H9 (cell line): ENCODE measurements around the gene TSPAN5. TPM values are rescaled to one million over a fixed set of nuclear protein-coding genes. Genes with fewer than 3 reads are reported as not detected.

ENCODE experiments used
- DNase-seq: peaks from one replicate; pipeline ENCODE4 v3.0.0-alpha.2; 2017
- H2AFZ ChIP-seq: one replicate; pipeline ENCODE4 v1.6.1; 2013; ENCODE audit warnings: mild to moderate bottlenecking, low read length, control low read depth, moderate library complexity
- H2AK5ac ChIP-seq: 2 replicates; pipeline ENCODE4 v1.6.1; 2013; ENCODE audit warnings: low read length, control low read depth, mixed read lengths; ENCODE audit not compliant: insufficient read length
- H2BK120ac ChIP-seq: one replicate; pipeline ENCODE4 v1.6.1; 2013; ENCODE audit warnings: low read depth, mild to moderate bottlenecking, low read length, control low read depth, inconsistent platforms; ENCODE audit not compliant: poor library complexity, severe bottlenecking
- H2BK12ac ChIP-seq: 2 replicates; pipeline ENCODE4 v1.6.1; 2013; ENCODE audit warnings: low read length, control low read depth, mixed read lengths, low read depth; ENCODE audit not compliant: insufficient read length
- H2BK15ac ChIP-seq: 2 replicates; pipeline ENCODE4 v1.6.1; 2013; ENCODE audit warnings: low read depth, low read length, control low read depth
- H2BK20ac ChIP-seq: one replicate; pipeline ENCODE4 v1.6.1; 2013; ENCODE audit warnings: low read depth, mild to moderate bottlenecking, low read length, control low read depth, inconsistent platforms; ENCODE audit not compliant: poor library complexity, severe bottlenecking
- H2BK5ac ChIP-seq: 2 replicates; pipeline ENCODE4 v1.6.1; 2013; ENCODE audit warnings: low read length, control low read depth, mixed read lengths; ENCODE audit not compliant: insufficient read length
- H3K14ac ChIP-seq: 2 replicates; pipeline ENCODE4 v1.6.1; 2013; ENCODE audit warnings: low read length, control low read depth; ENCODE audit not compliant: insufficient read depth
- H3K18ac ChIP-seq: 2 replicates; pipeline ENCODE4 v1.6.1; 2013; ENCODE audit warnings: low read depth, mild to moderate bottlenecking, mixed read lengths, low read length, control low read depth; ENCODE audit not compliant: insufficient read length
- H3K23ac ChIP-seq: 2 replicates; pipeline ENCODE4 v1.6.1; 2013; ENCODE audit warnings: low read length, control low read depth, mixed read lengths, low read depth; ENCODE audit not compliant: insufficient read length
- H3K23me2 ChIP-seq: 2 replicates; pipeline ENCODE4 v1.6.1; 2013; ENCODE audit warnings: low read depth, mild to moderate bottlenecking, mixed read lengths, low read length, control low read depth; ENCODE audit not compliant: insufficient read length, poor library complexity, severe bottlenecking
- H3K27ac ChIP-seq: 2 replicates; pipeline ENCODE4 v1.5.1; 2013; ENCODE audit warnings: low read length, control low read depth, mixed read lengths, low read depth; ENCODE audit not compliant: insufficient read length
- H3K27me3 ChIP-seq: 2 replicates; pipeline ENCODE4 v1.6.1; 2013; ENCODE audit warnings: low read length, control low read depth, inconsistent platforms; ENCODE audit not compliant: insufficient read depth
- H3K4ac ChIP-seq: 2 replicates; pipeline ENCODE4 v1.6.1; 2013; ENCODE audit warnings: low read depth, mild to moderate bottlenecking, control low read depth, inconsistent platforms, low read length, moderate library complexity
- H3K4me1 ChIP-seq: 2 replicates; pipeline ENCODE4 v1.6.1; 2013; ENCODE audit warnings: low read length, control low read depth, inconsistent platforms; ENCODE audit not compliant: insufficient read depth
- H3K4me2 ChIP-seq: 2 replicates; pipeline ENCODE4 v1.6.1; 2013; ENCODE audit warnings: low read length, control low read depth, mixed read lengths; ENCODE audit not compliant: insufficient read length, insufficient read depth
- H3K56ac ChIP-seq: 2 replicates; pipeline ENCODE4 v1.6.1; 2013; ENCODE audit warnings: low read depth, mild to moderate bottlenecking, mixed read lengths, low read length, control low read depth; ENCODE audit not compliant: insufficient read length
- H3K79me1 ChIP-seq: 2 replicates; pipeline ENCODE4 v1.6.1; 2013; ENCODE audit warnings: low read depth, mild to moderate bottlenecking, moderate library complexity, low read length, control low read depth, inconsistent platforms; ENCODE audit not compliant: insufficient read depth, poor library complexity, severe bottlenecking
- H3K79me2 ChIP-seq: 2 replicates; pipeline ENCODE4 v1.6.1; 2013; ENCODE audit warnings: low read length, control low read depth, inconsistent platforms; ENCODE audit not compliant: insufficient read depth
- H3K9ac ChIP-seq: 2 replicates; pipeline ENCODE4 v1.6.1; 2013; ENCODE audit warnings: low read length, control low read depth, mixed read lengths; ENCODE audit not compliant: insufficient read length; ENCODE audit errors: extremely low read depth
- H3K9me3 ChIP-seq: one replicate; pipeline ENCODE4 v1.6.1; 2013; ENCODE audit warnings: low read depth, low read length, inconsistent platforms; ENCODE audit not compliant: control insufficient read depth
- H3T11ph ChIP-seq: one replicate; pipeline ENCODE4 v1.6.1; 2013; ENCODE audit warnings: mild to moderate bottlenecking, low read length, control low read depth, inconsistent platforms
- H4K20me1 ChIP-seq: one replicate; pipeline ENCODE4 v1.6.1; 2013; ENCODE audit not compliant: control insufficient read depth, insufficient read length, insufficient read depth
- H4K5ac ChIP-seq: 2 replicates; pipeline ENCODE4 v1.6.1; 2013; ENCODE audit warnings: low read depth, mild to moderate bottlenecking, mixed read lengths, low read length, control low read depth; ENCODE audit not compliant: insufficient read length
- H4K8ac ChIP-seq: replicated peaks from 2 replicates; pipeline ENCODE4 v1.6.1; 2013; ENCODE audit warnings: low read length, control low read depth, mixed read lengths, low read depth; ENCODE audit not compliant: insufficient read length
- H4K91ac ChIP-seq: 2 replicates; pipeline ENCODE4 v1.6.1; 2013; ENCODE audit warnings: low read depth, mild to moderate bottlenecking, moderate library complexity, mixed read lengths, low read length, control low read depth; ENCODE audit not compliant: insufficient read length
- H3K27ac Mint-ChIP-seq, 3 experiments: 2 replicates in 2 of 3; 3 replicates in 1 of 3; pipeline ENCODE4 v1.8.0; 2020 to 2021; ENCODE audit warnings: mixed read lengths in 3 of 3, mild to moderate bottlenecking in 1 of 3, moderate library complexity in 1 of 3
- H3K27me3 Mint-ChIP-seq: 2 replicates; pipeline ENCODE4 v1.8.0; 2021; ENCODE audit warnings: low read depth, mild to moderate bottlenecking, moderate library complexity, mixed read lengths
- H3K36me3 Mint-ChIP-seq, 3 experiments: 2 replicates in 2 of 3; 3 replicates in 1 of 3; pipeline ENCODE4 v1.8.0; 2020 to 2021; ENCODE audit warnings: low read depth in 3 of 3, mixed read lengths in 3 of 3; ENCODE audit not compliant: insufficient read depth in 1 of 3
- H3K4me1 Mint-ChIP-seq, 2 experiments: 2 replicates each; pipeline ENCODE4 v1.8.0; 2020; ENCODE audit warnings: mixed read lengths in 2 of 2
- H3K4me3 Mint-ChIP-seq, 2 experiments: 2 replicates in 1 of 2; 3 replicates in 1 of 2; pipeline ENCODE4 v1.8.0; 2020 to 2021; ENCODE audit warnings: mild to moderate bottlenecking in 2 of 2, mixed read lengths in 2 of 2, moderate library complexity in 1 of 2
- H3K9me3 Mint-ChIP-seq, 2 experiments: 2 replicates in 1 of 2; 3 replicates in 1 of 2; pipeline ENCODE4 v1.8.0; 2020; ENCODE audit warnings: mild to moderate bottlenecking in 2 of 2, mixed read lengths in 2 of 2, moderate library complexity in 1 of 2
- CTCF ChIP-seq: fragments of 200-600 bp; sonication (generic); conservative IDR thresholded peaks from 3 replicates; pipeline ENCODE4 v1.8.0; 2021; ENCODE audit warnings: antibody characterized with exemption, mild to moderate bottlenecking
- total RNA-seq: library from RNA; stranded (reverse); gene quantifications from 2 replicates; pipeline ENCODE4 v1.2.1, GENCODE V29; 2021

TSPAN5 gene
- total RNA-seq, 1 experiment from 2014 or later, result 7.0 TPM

GRCh38 chr4:98521486-98521885, 136.9 kb downstream of the TSPAN5 start:
- peaks cover 2 to 6% of the 10 kb centered on the region in 2 experiments; a peak in 3 of 5 replicates for H3K9me3 Mint-ChIP-seq
- Histone ChIP-seq H4K8ac (no peak overlapping the region), H3K4me2 (no peak overlapping the region), H4K91ac (no peak overlapping the region), H2BK15ac (no peak overlapping the region), H3K23ac (no peak overlapping the region), H3K14ac (no peak overlapping the region), H3K79me2 (no peaks in the 10 kb centered on the region), H3K4me1 (no peaks in the 10 kb centered on the region; the same call in 1 of the 2 replicates), H2BK120ac (no peak overlapping the region), H2BK12ac (no peak overlapping the region), H3K27ac (no peak overlapping the region), H3T11ph (no peak overlapping the region), H4K20me1 (no peaks in the 10 kb centered on the region), H4K5ac (no peak overlapping the region), H3K18ac (no peak overlapping the region), H3K4ac (no peak overlapping the region), H3K79me1 (peaks cover 2% of the 10 kb centered on the region), H3K9me3 (no peaks in the 10 kb centered on the region), H2BK20ac (no peak overlapping the region), H3K23me2 (no peaks in the 10 kb centered on the region), H3K9ac (no peak overlapping the region), H2BK5ac (no peak overlapping the region), H2AK5ac (no peak overlapping the region), H3K56ac (no peak overlapping the region), H3K27me3 (no peaks in the 10 kb centered on the region), H2AFZ (no peak overlapping the region)
- no peak overlapping the region for H3K4me3 Mint-ChIP-seq
- DNase-seq, result no peak
- H3K4me1 Mint-ChIP-seq, result peaks cover 17 to 21% of the 10 kb centered on the region in 2 experiments
- no peak for TF ChIP-seq CTCF
- H3K36me3 Mint-ChIP-seq, result peaks cover 3 to 9% (median 7%) of the 10 kb centered on the region in 3 experiments
- H3K27me3 Mint-ChIP-seq, result no peaks in the 10 kb centered on the region
- H3K27ac Mint-ChIP-seq, result no peak overlapping the region
